Stimulated activated naive B cell treated with anti-CD40 and anti-IgM and Interleukin-4, amounts not matched to agents 10 μg/mL and 1 μg/mL and 100 μg/mL, for 72 hours (primary cell): ENCODE measurements around the gene PPP1R3C.
A peak's percentile ranks its signal among the peaks of the same experiment; 100 is the strongest.

ENCODE experiments used
- ATAC-seq, 2 donors: fragments of 150-1000 bp; cut with Tn5 transposase; replicated peaks; 2 replicates each; pipeline ENCODE4 v1.10.0; 2021; ENCODE audit warnings: moderate library complexity in 1 of 2
- DNase-seq: peaks from one replicate; pipeline ENCODE4 v3.0.0; 2021
- H3K27ac Mint-ChIP-seq: one replicate; pipeline ENCODE4 v1.8.0; 2022; ENCODE audit warnings: mild to moderate bottlenecking, mixed read lengths
- H3K27me3 Mint-ChIP-seq, 2 donors: one replicate each; pipeline ENCODE4 v1.8.0; 2022; ENCODE audit warnings: mixed read lengths in 2 of 2
- H3K36me3 Mint-ChIP-seq, 2 donors: one replicate each; pipeline ENCODE4 v1.8.0; 2022; ENCODE audit warnings: mixed read lengths in 2 of 2, mild to moderate bottlenecking in 1 of 2
- H3K4me1 Mint-ChIP-seq, 2 donors: one replicate each; pipeline ENCODE4 v1.8.0; 2022; ENCODE audit warnings: mixed read lengths in 2 of 2, mild to moderate bottlenecking in 1 of 2
- H3K4me3 Mint-ChIP-seq, 2 donors: one replicate each; pipeline ENCODE4 v1.8.0; 2022; ENCODE audit warnings: mild to moderate bottlenecking in 2 of 2, mixed read lengths in 2 of 2, moderate library complexity in 1 of 2
- H3K9me3 Mint-ChIP-seq, 2 donors: one replicate each; pipeline ENCODE4 v1.8.0; 2022; ENCODE audit warnings: mixed read lengths in 2 of 2, mild to moderate bottlenecking in 1 of 2

PPP1R3C gene

GRCh38 chr10:91632671-91633550, at the start of gene PPP1R3C:
TSS of gene PPP1R3C (minus strand) at chr10:91633071. CDS start at chr10:91632969, 102 bp downstream.
- ATAC-seq (peak; percentile 79 to 84), DNase-seq (peak; percentile 24)
- Mint-ChIP-seq H3K4me3 (peak within 1 kb of the TSS; percentile 78), H3K27me3 (peaks cover 40 to 60% of the 10 kb centered on the region in 2 donors), H3K36me3 (no peaks in the 10 kb centered on the region), H3K27ac (no peak within 1 kb of the TSS), H3K9me3 (no peaks in the 10 kb centered on the region), H3K4me1 (peaks cover 3 to 19% of the 10 kb centered on the region in 2 donors)

GRCh38 chr10:91681361-91682276, 48.7 kb upstream of the PPP1R3C start:
- Mint-ChIP-seq H3K36me3 (no peaks in the 10 kb centered on the region), H3K4me3 (no peak overlapping the region), H3K27me3 (peaks cover 0 to 5% of the 10 kb centered on the region in 2 donors), H3K4me1 (no peaks in the 10 kb centered on the region), H3K9me3 (no peaks in the 10 kb centered on the region), H3K27ac (no peak overlapping the region)
- DNase-seq (no peak), ATAC-seq (no peak)

- Mint-ChIP-seq H3K36me3 (no peaks in the 10 kb centered on the region), H3K4me1 (no peaks in the 10 kb centered on the region), H3K4me3 (no peak overlapping the region), H3K27me3 (peaks cover 0 to 5% of the 10 kb centered on the region in 2 donors), H3K9me3 (no peaks in the 10 kb centered on the region), H3K27ac (no peak overlapping the region)
- no peak for DNase-seq
- ATAC-seq, result no peak
Observed at GRCh38 chr10:91680487-91680886, 47.6 kb upstream of the PPP1R3C start.

- Mint-ChIP-seq H3K4me3 (no peak overlapping the region), H3K27ac (no peak overlapping the region), H3K36me3 (no peaks in the 10 kb centered on the region), H3K9me3 (no peaks in the 10 kb centered on the region), H3K27me3 (peaks cover 0 to 5% of the 10 kb centered on the region in 2 donors), H3K4me1 (no peaks in the 10 kb centered on the region)
- DNase-seq (no peak), ATAC-seq (no peak)
Observed at GRCh38 chr10:91679296-91679695, 46.4 kb upstream of the PPP1R3C start.

DNA sequence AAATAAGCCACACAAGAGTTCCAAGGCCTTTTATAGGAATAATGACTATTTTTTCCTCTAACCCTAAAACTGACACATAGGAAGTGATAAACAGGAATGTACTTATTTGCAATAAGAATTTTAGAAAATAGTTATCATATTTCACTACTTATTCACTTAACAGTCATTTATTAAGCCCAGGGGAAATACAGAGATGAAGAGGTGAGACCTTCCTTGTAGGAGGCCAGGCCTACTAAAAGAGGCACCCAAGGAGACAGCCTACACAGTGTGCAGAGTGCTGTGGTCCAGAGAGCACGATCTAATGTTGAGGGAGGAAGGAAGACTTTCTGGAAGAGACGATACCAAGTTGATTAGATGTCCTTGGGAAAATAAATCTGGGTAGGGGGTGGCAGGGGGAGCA, 45.0 kb upstream of the PPP1R3C start:
- Mint-ChIP-seq H3K27me3 (peaks cover 5% of the 10 kb centered on the region in 2 donors), H3K27ac (no peak overlapping the region), H3K9me3 (no peaks in the 10 kb centered on the region), H3K4me3 (no peak overlapping the region), H3K4me1 (no peaks in the 10 kb centered on the region), H3K36me3 (no peaks in the 10 kb centered on the region)
- DNase-seq, result no peak
- no peak for ATAC-seq

DNA sequence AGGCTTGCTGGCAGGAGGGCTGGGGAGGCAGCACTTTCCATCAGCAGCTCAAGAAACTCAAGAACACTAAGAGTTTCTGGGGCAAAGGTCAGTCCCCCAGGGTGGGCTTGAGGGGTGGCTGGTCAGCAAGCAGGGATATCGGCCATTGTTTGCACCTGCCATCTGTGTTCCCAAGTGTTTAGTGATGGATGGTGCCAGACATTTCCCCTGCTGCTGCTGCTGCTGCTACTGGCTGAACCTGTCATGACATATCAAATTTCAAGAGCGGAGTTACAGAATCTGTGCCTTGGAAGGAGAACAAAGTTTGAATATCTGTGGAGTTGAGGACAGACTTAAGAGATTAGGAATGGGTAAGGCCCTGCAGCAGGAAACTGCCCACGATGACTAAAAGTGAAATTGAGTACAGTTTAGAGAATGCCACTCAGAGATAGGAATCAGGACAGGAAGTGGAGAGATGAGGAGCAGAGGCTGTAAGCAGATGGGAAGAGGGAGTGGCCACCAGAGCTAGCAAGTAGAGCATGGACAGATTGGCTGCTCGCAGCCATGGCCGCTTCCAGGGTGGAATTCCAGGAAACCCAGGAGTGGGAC, 39.2 kb upstream of the PPP1R3C start:
- peaks cover 9 to 19% of the 10 kb centered on the region in 2 donors for H3K27me3 Mint-ChIP-seq
- DNase-seq, result no peak
- H3K9me3 Mint-ChIP-seq, result no peaks in the 10 kb centered on the region
- H3K27ac Mint-ChIP-seq, result no peak overlapping the region
- no peaks in the 10 kb centered on the region for H3K36me3 Mint-ChIP-seq
- ATAC-seq, result no peak
- H3K4me3 Mint-ChIP-seq, result no peak overlapping the region
- H3K4me1 Mint-ChIP-seq, result no peaks in the 10 kb centered on the region

- ATAC-seq, result no peak
- Mint-ChIP-seq H3K9me3 (no peaks in the 10 kb centered on the region), H3K27ac (no peak overlapping the region), H3K4me1 (no peaks in the 10 kb centered on the region), H3K36me3 (no peaks in the 10 kb centered on the region), H3K27me3 (peaks cover 16 to 28% of the 10 kb centered on the region in 2 donors), H3K4me3 (no peak overlapping the region)
- DNase-seq, result no peak
Observed at GRCh38 chr10:91668913-91669312, 36.0 kb upstream of the PPP1R3C start.

DNA sequence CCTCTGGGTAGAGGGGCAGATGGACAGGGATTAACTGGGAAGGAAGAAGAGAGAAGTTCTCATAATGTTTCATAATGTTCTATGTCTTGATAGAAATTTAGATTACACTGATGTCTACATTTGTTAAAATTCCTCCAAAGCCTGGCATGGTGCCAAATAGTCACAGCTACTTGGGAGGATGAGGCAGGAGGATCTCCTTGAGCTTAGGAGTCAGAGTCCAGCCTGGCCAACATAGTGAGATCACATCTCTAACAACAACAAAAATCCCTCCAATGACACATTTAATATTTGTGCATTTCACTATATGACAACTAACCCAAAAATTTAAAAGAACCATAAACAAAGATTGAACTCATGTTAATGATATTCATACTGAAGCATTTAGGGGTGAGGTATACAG, 33.0 kb upstream of the PPP1R3C start:
- Mint-ChIP-seq H3K9me3 (peaks cover 0 to 2% of the 10 kb centered on the region in 2 donors), H3K27me3 (peaks cover 20 to 35% of the 10 kb centered on the region in 2 donors), H3K36me3 (no peaks in the 10 kb centered on the region), H3K4me3 (no peak overlapping the region), H3K4me1 (no peaks in the 10 kb centered on the region), H3K27ac (no peak overlapping the region)
- DNase-seq (no peak), ATAC-seq (no peak)

- Mint-ChIP-seq H3K27ac (no peak overlapping the region), H3K4me3 (no peak overlapping the region), H3K27me3 (peaks cover 19 to 34% of the 10 kb centered on the region in 2 donors), H3K36me3 (no peaks in the 10 kb centered on the region), H3K9me3 (peaks cover 0 to 2% of the 10 kb centered on the region in 2 donors), H3K4me1 (no peaks in the 10 kb centered on the region)
- ATAC-seq (no peak), DNase-seq (no peak)
Observed at GRCh38 chr10:91664426-91664825, 31.6 kb upstream of the PPP1R3C start.

DNA sequence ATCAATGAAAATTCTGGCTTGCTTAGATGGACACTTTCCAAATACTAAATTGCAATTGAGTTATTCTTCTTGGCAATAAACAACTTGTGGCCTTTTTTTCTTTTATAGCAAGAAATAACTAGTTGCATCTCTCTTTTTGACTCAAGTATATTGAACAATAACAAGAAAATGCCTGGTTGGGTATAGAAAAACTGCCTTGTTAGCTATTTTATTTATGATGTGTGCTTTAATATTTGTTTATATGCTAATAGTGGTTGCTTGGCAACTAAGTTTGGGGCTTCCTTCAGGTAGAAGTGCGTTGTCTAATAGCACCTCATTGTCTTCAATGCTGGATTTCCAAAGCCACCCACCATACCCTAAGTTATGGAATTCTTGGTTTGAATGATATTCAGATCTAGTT, 30.1 kb upstream of the PPP1R3C start:
- Mint-ChIP-seq H3K27me3 (peaks cover 19 to 36% of the 10 kb centered on the region in 2 donors), H3K36me3 (no peaks in the 10 kb centered on the region), H3K9me3 (peaks cover 4 to 6% of the 10 kb centered on the region in 2 donors), H3K4me1 (no peaks in the 10 kb centered on the region), H3K4me3 (no peak overlapping the region), H3K27ac (no peak overlapping the region)
- no peak for DNase-seq
- no peak for ATAC-seq

DNA sequence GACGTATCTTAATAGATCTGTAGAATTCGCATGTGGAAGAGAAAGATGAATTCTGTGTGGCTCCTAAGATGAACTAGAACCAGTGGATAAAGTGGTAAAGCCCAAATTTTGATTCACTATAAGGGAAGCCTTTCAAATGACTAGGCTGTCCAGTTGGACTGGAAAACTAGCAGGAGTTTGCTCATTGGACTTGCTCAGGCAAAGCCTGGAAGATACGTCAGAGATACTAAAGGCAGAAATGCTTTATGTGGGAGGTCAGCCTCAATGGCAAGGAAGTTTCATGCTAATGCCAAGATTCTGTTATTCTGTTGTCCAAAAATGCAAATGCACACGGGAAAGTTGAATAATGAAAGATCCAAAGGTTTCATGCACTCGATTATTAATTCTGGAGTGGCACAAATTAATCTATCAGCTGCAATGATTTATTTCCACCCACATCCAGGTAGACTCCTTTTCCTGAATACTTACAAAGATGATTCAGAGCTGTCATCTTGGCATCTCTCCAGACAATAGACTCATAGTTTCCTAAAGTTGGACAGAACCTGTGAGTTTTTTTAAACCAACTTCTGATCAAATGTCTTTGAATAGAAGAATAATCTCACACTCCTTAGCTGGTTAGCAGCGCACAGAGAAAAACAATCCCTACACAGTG, 20.5 kb upstream of the PPP1R3C start:
- Mint-ChIP-seq H3K27ac (no peak overlapping the region), H3K36me3 (no peaks in the 10 kb centered on the region), H3K4me1 (no peaks in the 10 kb centered on the region), H3K9me3 (peaks cover 2 to 3% of the 10 kb centered on the region in 2 donors), H3K4me3 (no peak overlapping the region), H3K27me3 (peaks cover 1 to 5% of the 10 kb centered on the region in 2 donors)
- DNase-seq (no peak), ATAC-seq (no peak)

- Mint-ChIP-seq H3K27me3 (peaks cover 11 to 14% of the 10 kb centered on the region in 2 donors), H3K4me3 (no peak overlapping the region), H3K4me1 (no peaks in the 10 kb centered on the region), H3K36me3 (no peaks in the 10 kb centered on the region), H3K27ac (no peak overlapping the region), H3K9me3 (no peaks in the 10 kb centered on the region)
- ATAC-seq (no peak), DNase-seq (no peak)
Observed at GRCh38 chr10:91652364-91652763, 19.5 kb upstream of the PPP1R3C start.

DNA sequence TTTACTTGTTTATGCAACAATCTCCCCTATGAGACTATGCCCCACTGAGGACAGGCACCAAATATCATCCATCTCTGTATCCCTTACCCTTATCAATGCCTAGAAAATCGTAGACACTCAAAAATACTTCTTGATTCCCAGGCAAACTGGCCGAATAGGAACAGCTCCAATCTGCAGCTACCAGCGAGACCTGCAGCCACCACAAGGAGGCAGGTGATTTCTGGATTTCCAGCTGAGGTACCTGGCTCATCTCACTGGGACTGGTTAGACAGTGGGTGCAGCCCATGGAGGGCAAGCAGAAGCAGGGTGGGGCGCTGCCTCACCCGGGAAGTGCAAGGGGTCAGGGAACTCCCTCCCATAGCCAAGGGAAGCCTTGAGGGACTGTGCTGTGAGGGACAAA, 10.8 kb upstream of the PPP1R3C start:
- no peaks in the 10 kb centered on the region for H3K36me3 Mint-ChIP-seq
- H3K9me3 Mint-ChIP-seq, result no peaks in the 10 kb centered on the region
- H3K4me1 Mint-ChIP-seq, result no peaks in the 10 kb centered on the region
- no peak for DNase-seq
- H3K4me3 Mint-ChIP-seq, result no peak overlapping the region
- peaks cover 46 to 55% of the 10 kb centered on the region in 2 donors for H3K27me3 Mint-ChIP-seq
- no peak for ATAC-seq
- no peak overlapping the region for H3K27ac Mint-ChIP-seq
